Astrocyte of the spinal cord (primary cell): ENCODE data around the gene INPP4B.

Experiments used
- DNase-seq: peaks from one replicate; pipeline ENCODE4 v3.0.0; 2011; ENCODE audit warnings: low read depth, low spot score
- H3K4me3 ChIP-seq: 2 replicates; pipeline ENCODE4 v1.5.1; 2011; ENCODE audit warnings: low read depth, mild to moderate bottlenecking, low read length, moderate library complexity
- in situ Hi-C: cut with HindIII; loops from 2 replicates; pipeline ENCODE4 v1.10.0; 2017; ENCODE audit warnings: low sequenced_read_pairs
- TF ChIP-seq, protein P1 (sequence below): IDR thresholded peaks from 2 replicates; pipeline ENCODE4 v1.5.1; 2012; ENCODE audit warnings: low read depth, mild to moderate bottlenecking, low read length, inconsistent platforms

INPP4B gene

GRCh38 chr4:142701017-142701416 lies 145.1 kb downstream of the INPP4B start:
- no peak for DNase-seq
- TF ChIP-seq, protein P1, sequence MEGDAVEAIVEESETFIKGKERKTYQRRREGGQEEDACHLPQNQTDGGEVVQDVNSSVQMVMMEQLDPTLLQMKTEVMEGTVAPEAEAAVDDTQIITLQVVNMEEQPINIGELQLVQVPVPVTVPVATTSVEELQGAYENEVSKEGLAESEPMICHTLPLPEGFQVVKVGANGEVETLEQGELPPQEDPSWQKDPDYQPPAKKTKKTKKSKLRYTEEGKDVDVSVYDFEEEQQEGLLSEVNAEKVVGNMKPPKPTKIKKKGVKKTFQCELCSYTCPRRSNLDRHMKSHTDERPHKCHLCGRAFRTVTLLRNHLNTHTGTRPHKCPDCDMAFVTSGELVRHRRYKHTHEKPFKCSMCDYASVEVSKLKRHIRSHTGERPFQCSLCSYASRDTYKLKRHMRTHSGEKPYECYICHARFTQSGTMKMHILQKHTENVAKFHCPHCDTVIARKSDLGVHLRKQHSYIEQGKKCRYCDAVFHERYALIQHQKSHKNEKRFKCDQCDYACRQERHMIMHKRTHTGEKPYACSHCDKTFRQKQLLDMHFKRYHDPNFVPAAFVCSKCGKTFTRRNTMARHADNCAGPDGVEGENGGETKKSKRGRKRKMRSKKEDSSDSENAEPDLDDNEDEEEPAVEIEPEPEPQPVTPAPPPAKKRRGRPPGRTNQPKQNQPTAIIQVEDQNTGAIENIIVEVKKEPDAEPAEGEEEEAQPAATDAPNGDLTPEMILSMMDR = no peak
- H3K4me3 ChIP-seq = no peak overlapping the region
- in situ Hi-C loops = no loop called here

GRCh38 chr4:142700531-142700930 lies 145.6 kb downstream of the INPP4B start:
- no peak overlapping the region for H3K4me3 ChIP-seq
- in situ Hi-C loops = no loop called here
- DNase-seq = no peak
- TF ChIP-seq, protein P1 = no peak

GRCh38 chr4:142698552-142698951 lies 147.5 kb downstream of the INPP4B start:
- no peak overlapping the region for H3K4me3 ChIP-seq
- in situ Hi-C loops = no loop called here
- no peak for DNase-seq
- TF ChIP-seq, protein P1 = no peak

DNA sequence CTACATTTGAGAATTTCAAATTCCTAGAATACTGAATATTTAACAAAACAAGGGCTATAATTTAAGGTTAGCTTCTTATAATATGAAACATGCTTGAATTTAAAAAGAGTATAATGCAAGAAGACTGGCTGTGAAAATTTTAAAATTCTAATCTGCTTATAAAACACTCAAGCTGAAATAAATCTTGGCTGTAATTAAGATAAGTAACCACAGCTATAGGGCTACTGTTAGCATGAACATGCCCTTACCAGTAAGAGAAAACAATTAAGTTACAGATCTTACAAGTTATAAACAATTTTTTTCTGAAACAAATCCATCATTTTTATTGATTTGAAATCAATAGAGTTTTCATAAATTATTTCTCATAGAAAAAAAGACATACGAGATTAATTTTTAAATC lies 148.2 kb downstream of the INPP4B start:
- TF ChIP-seq, protein P1 = no peak
- no peak for DNase-seq
- in situ Hi-C loops = no loop called here
- H3K4me3 ChIP-seq = no peak overlapping the region

DNA sequence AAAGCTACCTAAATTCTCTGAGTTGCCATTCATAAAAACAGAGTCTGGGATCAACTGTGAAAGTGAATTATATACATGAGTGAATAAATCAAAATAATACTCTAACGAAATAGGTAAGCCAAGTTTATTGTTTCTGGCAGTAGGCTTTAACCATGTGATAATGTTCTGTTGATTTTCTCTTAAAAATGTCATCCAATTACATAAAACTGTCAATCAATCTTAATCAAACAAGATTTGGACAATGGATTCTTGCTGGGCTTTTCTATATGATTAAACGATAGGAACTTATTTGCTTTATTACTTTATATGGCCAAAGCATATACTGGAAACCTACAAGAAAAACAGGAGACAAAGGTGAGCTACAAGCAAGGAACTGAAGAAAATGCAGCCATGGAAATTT lies 148.8 kb downstream of the INPP4B start:
- DNase-seq = no peak
- TF ChIP-seq, protein P1 = no peak
- in situ Hi-C loops = no loop called here
- H3K4me3 ChIP-seq = no peak overlapping the region

DNA sequence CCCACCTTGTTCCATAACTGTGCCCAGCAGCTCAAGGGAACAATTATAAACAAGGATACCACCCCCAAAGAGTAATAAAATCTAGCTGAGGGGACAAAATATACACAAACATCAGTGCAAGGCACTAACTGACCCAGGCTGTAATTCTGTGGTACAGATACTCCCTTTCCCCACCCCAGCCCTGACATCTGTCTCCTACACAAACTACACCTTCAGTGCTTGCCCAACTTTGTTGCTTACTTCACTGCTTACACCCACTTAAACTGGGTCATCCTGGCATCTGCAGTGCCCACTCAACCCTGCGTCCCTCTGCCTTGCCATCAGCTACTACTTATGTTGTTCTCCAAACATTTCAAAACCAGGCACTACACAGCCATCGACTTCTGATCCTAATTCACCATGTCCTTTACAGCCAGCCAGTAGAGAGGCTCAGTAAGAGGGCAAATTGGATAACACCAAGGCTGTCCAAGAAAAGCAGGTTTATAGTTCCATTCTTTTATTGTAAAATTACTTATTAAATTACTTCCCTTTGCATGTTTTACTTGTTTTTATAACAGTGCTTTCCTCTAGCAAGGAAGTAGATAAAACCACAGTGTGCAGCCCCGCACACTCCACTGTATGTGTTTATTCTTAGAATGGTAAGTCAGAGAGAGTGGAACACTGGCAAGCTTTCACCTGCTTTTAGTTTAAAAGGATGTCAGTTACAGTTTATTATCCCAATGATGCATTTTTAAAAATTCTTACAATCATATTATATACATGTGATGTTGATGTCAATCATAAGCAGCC lies 149.6 kb downstream of the INPP4B start:
- in situ Hi-C loops = no loop called here
- TF ChIP-seq, protein P1 = no peak
- H3K4me3 ChIP-seq = no peak overlapping the region
- no peak for DNase-seq
